Mucosa of rectum (tissue), 2 donors: ENCODE data around the gene PLET1.

Source experiments
- H3K27ac ChIP-seq, 2 donors: one replicate each; pipeline ENCODE4 v1.7.0; 2013; ENCODE audit warnings: inconsistent platforms in 2 of 2, low read depth in 2 of 2, low read length in 2 of 2
- H3K27me3 ChIP-seq, 2 donors: one replicate each; pipeline ENCODE4 v1.7.0; 2013; ENCODE audit warnings: low read length in 2 of 2; ENCODE audit not compliant: control insufficient read depth in 2 of 2, insufficient read depth in 2 of 2
- H3K36me3 ChIP-seq, 2 donors: one replicate each; pipeline ENCODE4 v1.7.0; 2013; ENCODE audit warnings: low read length in 2 of 2; ENCODE audit not compliant: control insufficient read depth in 2 of 2, insufficient read depth in 2 of 2
- H3K4me1 ChIP-seq, 2 donors: one replicate each; pipeline ENCODE4 v1.7.0; 2013; ENCODE audit warnings: low read length in 2 of 2, mild to moderate bottlenecking in 1 of 2; ENCODE audit not compliant: control insufficient read depth in 2 of 2, insufficient read depth in 2 of 2
- H3K4me3 ChIP-seq, 2 donors: one replicate each; pipeline ENCODE4 v1.7.0; 2013; ENCODE audit warnings: low read length in 2 of 2
- H3K9ac ChIP-seq, 2 donors: one replicate each; pipeline ENCODE4 v1.7.0; 2013; ENCODE audit warnings: low read length in 2 of 2, low read depth in 1 of 2, mild to moderate bottlenecking in 1 of 2
- H3K9me3 ChIP-seq, 2 donors: one replicate each; pipeline ENCODE4 v1.7.0; 2013; ENCODE audit warnings: low read length in 2 of 2; ENCODE audit not compliant: control insufficient read depth in 2 of 2
- donor health status: healthy.
- donor health status: Normal muscosa, but diverticular disease.

The PLET1 gene

DNA sequence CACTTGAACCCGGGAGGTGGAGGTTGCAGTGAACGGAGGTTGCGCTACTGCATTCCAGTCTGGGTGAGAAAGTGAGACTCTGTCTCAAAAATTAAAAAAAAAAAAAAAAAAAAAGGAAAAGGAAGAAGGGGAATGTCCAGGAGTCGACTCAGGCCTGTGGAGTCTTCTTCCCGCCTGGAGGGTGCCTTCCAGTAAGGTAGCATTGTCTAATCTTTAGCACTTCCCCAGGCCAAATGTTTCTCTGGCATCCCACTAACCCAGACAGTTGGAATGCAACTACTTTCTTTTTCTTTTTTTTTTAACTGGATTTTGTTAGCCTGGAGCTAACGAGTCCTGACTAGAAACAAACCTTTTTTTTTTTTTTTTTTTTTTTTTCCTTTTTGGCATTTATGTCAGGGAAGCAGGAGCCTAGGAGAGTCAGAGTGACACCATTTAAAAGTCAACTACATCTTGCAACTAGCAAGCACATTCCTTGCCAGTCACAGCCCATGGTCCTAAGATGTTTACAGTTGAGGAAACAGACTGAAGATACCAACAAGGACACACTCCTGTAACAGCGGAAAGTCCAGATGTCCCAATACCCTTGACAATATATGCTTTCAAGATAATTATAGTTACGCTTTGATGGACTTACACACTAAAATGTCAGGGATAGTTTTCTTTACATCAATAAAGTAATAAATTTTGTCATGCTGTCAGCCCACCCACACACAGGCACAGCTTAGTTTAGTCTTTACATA lies 10.6 kb downstream of the PLET1 start:
- Histone ChIP-seq H3K4me3 (no peak overlapping the region), H3K27ac (no peak overlapping the region), H3K4me1 (no peaks in the 10 kb centered on the region), H3K9ac (no peak overlapping the region), H3K36me3 (no peaks in the 10 kb centered on the region), H3K9me3 (no peaks in the 10 kb centered on the region), H3K27me3 (no peaks in the 10 kb centered on the region)

DNA sequence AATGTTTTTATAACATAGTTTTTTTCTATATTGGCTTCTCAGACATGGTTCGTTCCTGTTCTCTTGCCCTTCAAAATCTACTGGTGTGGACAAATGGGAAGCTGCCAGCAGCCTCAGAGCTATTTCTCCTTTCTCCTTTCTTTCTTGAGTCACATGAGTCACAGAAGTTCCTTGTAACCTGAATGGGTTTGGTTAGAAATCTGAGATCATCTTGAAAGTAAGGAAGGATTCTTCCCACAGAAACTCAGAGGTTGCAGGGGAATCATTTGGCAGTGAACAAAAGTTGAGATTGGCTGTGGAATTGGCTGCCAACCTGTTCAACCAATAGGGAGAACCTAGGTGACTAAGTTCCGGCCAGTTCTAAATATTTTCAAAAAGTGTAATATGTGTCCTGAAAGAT lies 12.5 kb downstream of the PLET1 start:
- H3K27ac ChIP-seq = no peak overlapping the region
- no peaks in the 10 kb centered on the region for H3K27me3 ChIP-seq
- no peaks in the 10 kb centered on the region for H3K9me3 ChIP-seq
- no peaks in the 10 kb centered on the region for H3K4me1 ChIP-seq
- no peaks in the 10 kb centered on the region for H3K36me3 ChIP-seq
- no peak overlapping the region for H3K9ac ChIP-seq
- H3K4me3 ChIP-seq = no peak overlapping the region

DNA sequence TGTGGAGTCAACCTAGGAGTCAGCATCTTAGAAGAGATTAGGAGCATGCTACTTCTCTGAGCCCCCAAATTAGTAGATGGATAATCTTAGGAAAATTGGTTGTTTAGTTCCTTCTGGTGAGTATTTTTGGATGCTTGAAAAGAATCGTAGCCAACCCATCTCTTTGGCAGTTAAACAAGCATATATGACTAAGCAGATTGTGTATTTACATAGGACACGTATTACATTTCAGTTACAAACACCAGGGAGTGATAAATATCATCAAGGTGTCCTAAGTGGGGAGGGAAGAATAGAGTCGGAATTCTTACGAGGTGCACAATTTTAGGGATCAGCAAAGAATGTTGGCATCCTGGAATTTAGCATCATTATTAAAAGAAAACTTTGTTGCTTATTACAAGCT lies 13.5 kb downstream of the PLET1 start:
- Histone ChIP-seq H3K4me3 (no peak overlapping the region), H3K36me3 (no peaks in the 10 kb centered on the region), H3K27ac (no peak overlapping the region), H3K4me1 (no peaks in the 10 kb centered on the region), H3K9me3 (no peaks in the 10 kb centered on the region), H3K27me3 (no peaks in the 10 kb centered on the region), H3K9ac (no peak overlapping the region)

DNA sequence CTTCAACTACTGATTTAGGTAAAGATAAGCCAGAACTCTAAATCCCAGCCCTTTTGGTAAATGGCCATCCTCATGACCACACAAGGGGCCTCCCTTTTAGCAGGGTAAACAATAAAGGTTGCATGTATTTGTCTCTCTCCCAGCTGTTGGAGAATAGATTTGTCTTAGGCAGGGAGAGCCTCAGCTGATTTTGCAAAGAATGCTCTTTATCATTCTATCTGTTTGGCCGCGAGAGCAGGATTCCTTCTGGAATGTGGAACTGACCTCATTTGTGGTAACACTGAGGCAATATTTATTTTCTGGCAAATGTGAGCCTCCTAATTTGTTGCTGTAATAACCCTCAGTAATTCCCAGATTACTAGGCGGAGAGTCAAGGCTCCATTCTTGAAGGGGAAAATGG lies 19.2 kb downstream of the PLET1 start:
- no peaks in the 10 kb centered on the region for H3K9me3 ChIP-seq
- H3K4me1 ChIP-seq = no peaks in the 10 kb centered on the region
- no peak overlapping the region for H3K27ac ChIP-seq
- H3K36me3 ChIP-seq = peaks cover 10 to 12% of the 10 kb centered on the region in 2 donors
- H3K4me3 ChIP-seq = no peak overlapping the region
- H3K27me3 ChIP-seq = no peaks in the 10 kb centered on the region
- H3K9ac ChIP-seq = no peak overlapping the region

DNA sequence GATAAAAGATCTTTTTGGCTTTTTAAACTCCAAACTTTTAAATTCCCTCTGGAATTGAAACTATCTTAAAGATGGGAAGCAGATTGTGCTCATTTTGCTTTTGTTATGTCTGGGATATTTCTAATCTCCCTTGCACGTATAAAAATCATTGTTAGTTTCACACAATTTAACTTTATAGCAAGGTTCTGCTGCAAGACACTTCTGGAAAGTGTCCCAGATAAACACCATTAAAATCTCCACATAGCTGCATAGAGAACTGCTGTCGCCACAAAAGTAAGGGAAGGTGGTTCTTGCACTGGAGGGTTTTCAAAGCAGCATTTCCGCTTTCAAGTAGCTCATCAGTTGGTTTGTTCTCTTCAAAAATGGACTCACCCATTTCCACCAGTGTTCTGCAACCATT lies 22.6 kb downstream of the PLET1 start:
- H3K27me3 ChIP-seq = no peaks in the 10 kb centered on the region
- no peak overlapping the region for H3K27ac ChIP-seq
- H3K4me3 ChIP-seq = no peak overlapping the region
- H3K9me3 ChIP-seq = no peaks in the 10 kb centered on the region
- H3K9ac ChIP-seq = no peak overlapping the region
- peaks cover 17 to 21% of the 10 kb centered on the region in 2 donors for H3K36me3 ChIP-seq
- H3K4me1 ChIP-seq = no peaks in the 10 kb centered on the region

DNA sequence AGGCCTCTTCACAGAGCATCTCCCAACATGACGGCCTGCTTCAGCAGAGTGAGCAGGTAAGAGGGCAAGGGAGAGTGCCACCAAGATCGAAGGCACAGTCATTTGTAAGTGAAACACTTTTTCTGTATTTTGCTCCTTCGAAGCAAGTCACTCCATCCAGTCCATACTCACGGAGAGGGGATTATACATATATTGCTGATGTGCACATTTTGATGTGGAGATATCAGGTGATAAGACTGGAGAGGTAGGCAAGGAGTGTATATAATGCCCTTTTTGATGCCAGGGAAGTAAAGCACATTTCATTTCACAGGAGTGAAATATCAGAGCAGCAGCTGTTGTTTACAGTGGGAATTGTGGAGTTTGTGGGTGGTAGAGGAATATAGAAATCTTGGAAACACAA lies 23.2 kb downstream of the PLET1 start:
- Histone ChIP-seq H3K9ac (no peak overlapping the region), H3K4me1 (no peaks in the 10 kb centered on the region), H3K27me3 (no peaks in the 10 kb centered on the region), H3K27ac (no peak overlapping the region), H3K9me3 (no peaks in the 10 kb centered on the region), H3K36me3 (peaks cover 17 to 21% of the 10 kb centered on the region in 2 donors), H3K4me3 (no peak overlapping the region)

DNA sequence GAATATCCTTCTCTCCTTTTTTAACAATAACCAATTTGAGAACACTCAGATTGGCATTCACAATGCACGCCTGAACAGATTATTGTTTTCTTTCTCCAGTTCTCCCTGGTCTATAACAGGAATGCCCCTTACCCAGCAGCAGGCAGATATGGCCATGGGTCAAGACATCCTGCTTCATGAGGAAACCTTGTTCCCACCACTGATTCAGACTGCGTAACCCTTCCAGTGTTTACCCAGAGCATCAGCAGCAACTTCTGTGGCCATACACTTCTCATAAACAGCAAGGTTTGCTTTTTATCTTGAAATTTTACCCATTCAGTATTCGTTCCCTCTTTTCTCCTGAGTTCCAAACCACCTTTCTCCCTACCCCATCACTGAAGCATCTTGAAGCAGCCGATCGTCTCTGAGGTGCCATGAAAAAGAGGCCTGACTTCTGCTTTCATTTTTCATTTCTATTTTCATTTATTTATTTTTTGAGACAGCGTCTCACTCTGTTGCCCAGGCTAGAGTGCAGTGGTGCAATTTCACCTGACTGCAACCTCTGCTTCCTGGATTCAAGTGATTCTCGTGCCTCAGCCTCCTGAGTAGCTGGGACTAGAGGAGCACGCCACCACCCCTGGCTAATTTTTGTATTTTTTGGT lies 24.8 kb downstream of the PLET1 start:
- Histone ChIP-seq H3K27ac (no peak overlapping the region), H3K9me3 (no peaks in the 10 kb centered on the region), H3K4me1 (no peaks in the 10 kb centered on the region), H3K9ac (no peak overlapping the region), H3K36me3 (peaks cover 17 to 26% of the 10 kb centered on the region in 2 donors), H3K27me3 (no peaks in the 10 kb centered on the region), H3K4me3 (no peak overlapping the region)

DNA sequence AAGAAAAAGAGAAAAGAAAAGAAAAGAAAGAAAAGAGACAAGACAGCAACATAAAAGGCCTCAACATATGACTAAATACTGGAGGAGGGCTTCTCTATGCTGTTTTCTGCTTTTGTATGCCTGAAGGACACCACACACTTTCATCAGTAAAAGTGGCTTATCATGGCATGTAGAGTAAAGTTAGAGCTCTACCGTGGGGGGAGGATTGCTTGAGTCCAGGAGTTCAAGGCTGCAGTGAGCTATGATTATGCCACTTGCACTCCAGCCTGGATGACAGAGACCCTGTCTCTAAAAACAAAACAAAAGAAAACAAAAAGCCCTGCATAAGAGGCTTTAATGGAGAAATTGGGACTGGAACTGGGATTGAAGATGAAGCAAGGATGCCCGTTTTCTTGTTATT lies 28.7 kb downstream of the PLET1 start:
- no peak overlapping the region for H3K9ac ChIP-seq
- H3K9me3 ChIP-seq = no peaks in the 10 kb centered on the region
- no peak overlapping the region for H3K27ac ChIP-seq
- H3K4me3 ChIP-seq = no peak overlapping the region
- no peaks in the 10 kb centered on the region for H3K27me3 ChIP-seq
- peaks cover 5 to 7% of the 10 kb centered on the region in 2 donors for H3K4me1 ChIP-seq
- H3K36me3 ChIP-seq = peaks cover 16 to 33% of the 10 kb centered on the region in 2 donors

DNA sequence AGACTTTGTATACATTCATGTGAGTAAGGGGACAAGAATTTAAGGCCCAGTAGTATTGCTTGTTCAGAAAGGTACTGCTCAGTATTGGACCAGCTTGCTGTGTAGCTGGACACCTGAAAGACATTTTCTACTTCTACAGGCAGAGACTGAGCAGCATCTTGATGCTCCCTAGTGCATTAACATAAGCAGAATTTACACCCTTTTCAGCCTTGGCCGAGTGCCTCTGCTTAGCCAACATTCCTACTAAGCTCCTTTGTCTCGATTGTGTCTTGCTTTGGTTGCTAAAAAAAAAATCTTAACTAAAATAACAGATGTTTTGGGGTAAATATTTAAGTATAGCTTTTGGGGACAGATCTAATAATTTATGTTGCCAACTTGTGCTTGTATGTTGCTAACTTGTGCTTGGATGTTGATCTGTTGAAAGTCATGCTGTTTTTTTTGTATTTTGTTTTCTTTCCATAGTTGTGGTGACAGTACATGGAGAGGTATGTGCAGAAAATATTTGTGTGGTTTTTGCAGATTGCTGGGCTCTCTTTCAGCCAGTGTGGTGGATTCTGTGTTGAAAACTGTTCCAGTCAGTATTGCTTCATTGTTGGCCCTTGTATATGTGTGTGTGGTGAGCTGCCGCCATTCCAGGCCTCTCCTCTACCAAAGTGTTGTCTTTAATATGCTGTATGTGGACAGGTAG lies 30.8 kb downstream of the PLET1 start:
- Histone ChIP-seq H3K36me3 (peaks cover 9 to 18% of the 10 kb centered on the region in 2 donors), H3K27me3 (no peaks in the 10 kb centered on the region), H3K4me1 (peaks cover 5 to 9% of the 10 kb centered on the region in 2 donors), H3K9ac (peak overlapping the region in 1 of 2 donors; percentile 6), H3K4me3 (no peak overlapping the region), H3K27ac (peak overlapping the region in 1 of 2 donors; percentile 23), H3K9me3 (no peaks in the 10 kb centered on the region)

DNA sequence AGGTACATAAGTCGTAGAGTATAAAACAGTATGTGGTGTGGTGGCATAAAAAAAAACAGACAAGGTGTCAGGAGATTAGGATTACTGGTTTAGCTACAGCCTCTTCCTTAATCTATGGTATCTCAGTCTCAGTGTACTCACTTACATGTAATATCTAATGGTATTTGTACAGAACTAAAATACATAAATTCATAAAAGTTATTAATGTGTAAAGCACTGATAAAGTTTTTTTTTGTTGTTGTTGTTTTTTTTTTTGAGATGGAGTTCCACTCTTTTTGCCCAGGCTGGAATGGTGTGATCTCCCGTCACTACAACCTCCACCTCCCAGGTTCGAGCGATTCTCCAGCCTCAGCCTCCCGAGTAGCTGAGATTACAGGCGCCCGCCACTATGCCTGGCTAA lies 31.5 kb downstream of the PLET1 start:
- H3K4me1 ChIP-seq = peaks cover 5 to 9% of the 10 kb centered on the region in 2 donors
- peaks cover 9 to 18% of the 10 kb centered on the region in 2 donors for H3K36me3 ChIP-seq
- no peak overlapping the region for H3K4me3 ChIP-seq
- H3K9ac ChIP-seq = no peak overlapping the region
- H3K27ac ChIP-seq = no peak overlapping the region
- H3K27me3 ChIP-seq = no peaks in the 10 kb centered on the region
- H3K9me3 ChIP-seq = no peaks in the 10 kb centered on the region
